Measurements from ENCODE around the gene TUBGCP2. TPM values are rescaled to one million over a fixed set of nuclear protein-coding genes. Genes with fewer than 3 reads are reported as not detected.

The TUBGCP2 gene
- total and polyA plus RNA-seq, 2 experiments from 2014 or later, result 39.7 to 53.9 TPM

GRCh38 chr10:133353202-133353959 lies 44.7 kb upstream of the TUBGCP2 start:
- Histone ChIP-seq H3K4me3 (no peak overlapping the region), H3K79me2 (ENCODE audit: insufficient read depth) (no peaks in the 10 kb centered on the region), H3K4me1 (ENCODE audit: insufficient read depth) (no peaks in the 10 kb centered on the region), H3K27me3 (replicated peaks; ENCODE audit: insufficient read depth) (no peaks in the 10 kb centered on the region), H3K36me3 (ENCODE audit: low read depth) (no peaks in the 10 kb centered on the region), H3K4me2 (ENCODE audit: unreplicated experiment) (no peak overlapping the region), H3K9me2 (ENCODE audit: insufficient read depth) (no peaks in the 10 kb centered on the region), H3F3A (ENCODE audit: insufficient read depth) (no peaks in the 10 kb centered on the region), H3K9me3 (ENCODE audit: low read depth) (no peaks in the 10 kb centered on the region), H4K20me1 (ENCODE audit: insufficient read depth) (no peaks in the 10 kb centered on the region), H2AFZ (no peak overlapping the region), H3K9ac (no peak overlapping the region), H3K27ac (no peak overlapping the region)
- WGBS, 2 experiments (ENCODE audit: low coverage in 1 of 2, low lambda C conversion rate in 2 of 2, missing lambda C conversion rate in 2 of 2), result 56 to 61% methylated on average over 15 to 16 of the region's 16 CpGs
- in situ Hi-C loops (cut with MboI), result no loop called here
- no peak for DNase-seq
- TF ChIP-seq EZH2 (IDR thresholded peaks at IDR 0.05; ENCODE audit: insufficient read depth, poor library complexity, severe bottlenecking), result no peak
- no peak for TF ChIP-seq EZH2phosphoT487 (IDR thresholded peaks at IDR 0.05; ENCODE audit: insufficient read depth, low read depth)

- Histone ChIP-seq H3K36me3 (ENCODE audit: low read depth) (no peaks in the 10 kb centered on the region), H3K9me2 (ENCODE audit: insufficient read depth) (no peaks in the 10 kb centered on the region), H3K4me3 (no peak overlapping the region), H2AFZ (no peak overlapping the region), H3K79me2 (ENCODE audit: insufficient read depth) (no peaks in the 10 kb centered on the region), H3K4me1 (ENCODE audit: insufficient read depth) (no peaks in the 10 kb centered on the region), H3K9me3 (ENCODE audit: low read depth) (no peaks in the 10 kb centered on the region), H3K27me3 (replicated peaks; ENCODE audit: insufficient read depth) (no peaks in the 10 kb centered on the region), H3F3A (ENCODE audit: insufficient read depth) (no peaks in the 10 kb centered on the region), H4K20me1 (ENCODE audit: insufficient read depth) (no peaks in the 10 kb centered on the region), H3K9ac (no peak overlapping the region), H3K4me2 (ENCODE audit: unreplicated experiment) (no peak overlapping the region), H3K27ac (no peak overlapping the region)
- no peak for DNase-seq
- in situ Hi-C loops (cut with MboI), result no loop called here
- WGBS, 2 experiments (ENCODE audit: low coverage in 1 of 2, low lambda C conversion rate in 2 of 2, missing lambda C conversion rate in 2 of 2), result 63 to 69% methylated on average over 22 to 24 of the region's 24 CpGs
- TF ChIP-seq EZH2phosphoT487 (IDR thresholded peaks at IDR 0.05; ENCODE audit: insufficient read depth, low read depth), result no peak
- no peak for TF ChIP-seq EZH2 (IDR thresholded peaks at IDR 0.05; ENCODE audit: insufficient read depth, poor library complexity, severe bottlenecking)
These were observed 43.0 kb upstream of the TUBGCP2 start for GRCh38 chr10:133351408-133352318.

- Histone ChIP-seq H3K4me2 (ENCODE audit: unreplicated experiment) (no peak overlapping the region), H3K4me1 (ENCODE audit: insufficient read depth) (no peaks in the 10 kb centered on the region), H3F3A (ENCODE audit: insufficient read depth) (no peaks in the 10 kb centered on the region), H3K27me3 (replicated peaks; ENCODE audit: insufficient read depth) (0 out of 2 replicates have a peak, but pooled peaks cover 3% of the 10 kb centered on the region), H3K79me2 (ENCODE audit: insufficient read depth) (no peaks in the 10 kb centered on the region), H4K20me1 (ENCODE audit: insufficient read depth) (no peaks in the 10 kb centered on the region), H3K36me3 (ENCODE audit: low read depth) (no peaks in the 10 kb centered on the region), H3K4me3 (no peak overlapping the region), H3K9me3 (ENCODE audit: low read depth) (no peaks in the 10 kb centered on the region), H3K9me2 (ENCODE audit: insufficient read depth) (no peaks in the 10 kb centered on the region), H3K27ac (no peak overlapping the region), H3K9ac (no peak overlapping the region), H2AFZ (no peak overlapping the region)
- in situ Hi-C loops (cut with MboI), result no loop called here
- TF ChIP-seq EZH2phosphoT487 (IDR thresholded peaks at IDR 0.05; ENCODE audit: insufficient read depth, low read depth), result no peak
- TF ChIP-seq EZH2 (IDR thresholded peaks at IDR 0.05; ENCODE audit: insufficient read depth, poor library complexity, severe bottlenecking), result no peak
- 24 to 27% methylated on average over 11 of the region's 13 CpGs for WGBS, 2 experiments (ENCODE audit: low coverage in 1 of 2, low lambda C conversion rate in 2 of 2, missing lambda C conversion rate in 2 of 2)
- DNase-seq, result no peak
These were observed 42.3 kb upstream of the TUBGCP2 start for GRCh38 chr10:133350950-133351329.

- TF ChIP-seq EZH2 (IDR thresholded peaks at IDR 0.05; ENCODE audit: insufficient read depth, poor library complexity, severe bottlenecking) (no peak), EZH2phosphoT487 (IDR thresholded peaks at IDR 0.05; ENCODE audit: insufficient read depth, low read depth) (no peak)
- Histone ChIP-seq H3K4me1 (ENCODE audit: insufficient read depth) (no peaks in the 10 kb centered on the region), H3K9me3 (ENCODE audit: low read depth) (no peaks in the 10 kb centered on the region), H3K79me2 (ENCODE audit: insufficient read depth) (no peaks in the 10 kb centered on the region), H2AFZ (no peak overlapping the region), H3K27me3 (replicated peaks; ENCODE audit: insufficient read depth) (0 out of 2 replicates have a peak, but pooled peaks cover 6% of the 10 kb centered on the region), H3K9ac (no peak overlapping the region), H3K4me3 (no peak overlapping the region), H3K27ac (no peak overlapping the region), H3F3A (ENCODE audit: insufficient read depth) (no peaks in the 10 kb centered on the region), H3K4me2 (ENCODE audit: unreplicated experiment) (no peak overlapping the region), H4K20me1 (ENCODE audit: insufficient read depth) (no peaks in the 10 kb centered on the region), H3K9me2 (ENCODE audit: insufficient read depth) (no peaks in the 10 kb centered on the region), H3K36me3 (ENCODE audit: low read depth) (no peaks in the 10 kb centered on the region)
- 62 to 69% methylated on average over 11 to 12 of the region's 12 CpGs for WGBS, 2 experiments (ENCODE audit: low coverage in 1 of 2, low lambda C conversion rate in 2 of 2, missing lambda C conversion rate in 2 of 2)
- DNase-seq, result no peak
- in situ Hi-C loops (cut with MboI), result no loop called here
These were observed 41.7 kb upstream of the TUBGCP2 start for GRCh38 chr10:133350283-133350949.

Measured in GM23248 (cell line).